CD1c-positive myeloid dendritic cell (primary cell): ENCODE data around the gene LRRC74B.

Source experiments
- DNase-seq: peaks from one replicate; pipeline ENCODE4 v3.0.0-alpha.2; 2016; ENCODE audit errors: extremely low spot score

The LRRC74B gene

DNA sequence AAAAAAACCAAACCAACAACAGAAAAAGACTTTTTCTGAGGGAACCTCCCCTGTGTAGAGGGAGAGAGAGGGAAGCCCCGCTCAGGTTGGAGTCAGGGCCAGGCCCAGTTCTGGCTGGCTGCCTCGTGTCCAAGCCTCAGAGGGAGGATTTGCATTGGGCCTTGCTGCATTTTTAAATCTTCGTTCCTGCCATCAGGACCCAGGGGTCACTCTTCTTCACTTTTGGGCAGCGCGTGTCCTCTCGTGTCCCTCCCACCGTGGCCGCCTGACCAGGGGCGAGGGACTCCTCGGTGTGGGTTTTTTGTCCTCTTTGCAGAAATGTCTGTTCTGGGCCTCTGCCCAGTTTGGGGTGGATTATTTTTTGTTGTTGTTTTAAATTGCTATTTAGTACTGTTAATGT, 57.9 kb downstream of the LRRC74B start:
- no peak for DNase-seq

- no peak for DNase-seq
These were observed 58.5 kb downstream of the LRRC74B start for GRCh38 chr22:21104126-21104691.

DNA sequence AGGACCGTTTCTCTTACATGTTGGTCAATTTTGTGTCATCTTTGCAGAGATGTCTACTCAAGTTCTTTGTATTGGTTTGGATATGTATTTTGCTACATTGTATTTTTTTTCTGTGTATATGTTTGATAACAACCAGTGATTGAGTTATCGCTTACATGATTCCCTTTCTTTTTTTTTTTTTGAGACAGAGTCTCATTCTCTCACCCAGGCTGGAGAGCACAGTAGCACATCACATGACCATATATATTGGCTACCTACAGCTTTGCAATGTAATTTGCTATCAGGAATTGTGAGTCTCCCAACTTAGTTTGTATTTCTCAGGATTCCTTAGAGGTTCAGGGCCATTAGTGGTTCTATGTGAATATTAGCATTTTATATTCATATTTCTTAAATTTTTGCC, 59.5 kb downstream of the LRRC74B start:
- DNase-seq = no peak

DNA sequence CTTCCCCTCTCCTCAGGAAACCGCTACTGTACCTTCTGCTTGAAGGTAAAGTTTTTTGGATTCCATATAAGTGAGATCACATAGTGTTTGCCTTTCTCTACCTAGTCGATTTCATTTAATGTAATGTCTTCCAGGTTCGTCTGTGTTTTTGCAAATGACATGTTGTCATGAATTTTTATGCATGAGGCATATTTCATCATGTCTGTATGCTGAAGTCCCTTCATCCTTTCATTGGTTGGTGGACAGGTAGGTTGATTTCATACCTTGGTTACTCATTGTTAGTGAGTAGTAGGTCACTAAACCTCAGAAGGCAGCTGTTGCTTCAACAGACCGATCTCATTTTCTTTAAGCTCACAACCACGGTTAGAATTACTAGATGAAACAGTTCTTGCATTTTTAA, 60.3 kb downstream of the LRRC74B start:
- DNase-seq = no peak

DNA sequence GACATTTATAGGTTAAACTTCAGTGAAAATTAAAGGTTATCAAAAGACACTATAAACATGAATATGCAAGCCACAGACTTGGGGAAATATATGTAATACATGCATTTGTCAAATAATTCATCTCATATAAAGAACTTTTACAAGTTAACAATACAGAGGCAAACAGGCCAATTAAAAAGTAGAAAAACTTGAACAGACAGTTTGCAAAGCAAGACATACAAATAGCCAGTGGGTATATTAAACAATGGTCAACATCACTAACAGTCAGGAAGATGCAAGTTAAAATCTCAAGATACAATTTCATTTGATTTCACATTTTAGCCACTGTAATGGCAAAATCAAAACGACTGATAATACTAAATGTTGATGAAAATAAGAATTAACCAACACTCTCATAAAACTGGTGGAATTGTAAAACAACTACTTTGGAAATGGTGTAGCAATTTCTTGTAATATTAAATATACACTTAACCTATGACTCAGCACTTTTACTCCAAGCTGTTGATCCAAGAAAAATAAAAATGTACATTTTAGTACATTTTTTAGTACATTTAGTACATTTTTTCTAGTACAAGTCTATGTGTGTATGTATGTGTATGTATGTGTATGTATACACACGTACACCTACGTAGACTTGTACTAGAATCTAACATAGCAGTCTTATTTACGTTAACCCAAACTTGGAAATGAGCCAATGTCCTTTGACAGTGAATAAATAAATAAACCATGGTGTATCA, 62.8 kb downstream of the LRRC74B start:
- DNase-seq = no peak
